C4-2B (cell line): ENCODE measurements around the gene POLN.

Source experiments
- H3K27ac ChIP-seq: fragments of 450-650 bp; 2 replicates; pipeline ENCODE4 v1.5.1; 2017
- ZFX ChIP-seq: fragments of 450-650 bp; IDR thresholded peaks from 2 replicates; pipeline ENCODE4 v1.6.1; 2017
- TF ChIP-seq, protein P1 (sequence below): fragments of 450-650 bp; conservative IDR thresholded peaks from 2 replicates; pipeline ENCODE4 v1.5.1; 2017; ENCODE audit warnings: mild to moderate bottlenecking

The POLN gene

DNA sequence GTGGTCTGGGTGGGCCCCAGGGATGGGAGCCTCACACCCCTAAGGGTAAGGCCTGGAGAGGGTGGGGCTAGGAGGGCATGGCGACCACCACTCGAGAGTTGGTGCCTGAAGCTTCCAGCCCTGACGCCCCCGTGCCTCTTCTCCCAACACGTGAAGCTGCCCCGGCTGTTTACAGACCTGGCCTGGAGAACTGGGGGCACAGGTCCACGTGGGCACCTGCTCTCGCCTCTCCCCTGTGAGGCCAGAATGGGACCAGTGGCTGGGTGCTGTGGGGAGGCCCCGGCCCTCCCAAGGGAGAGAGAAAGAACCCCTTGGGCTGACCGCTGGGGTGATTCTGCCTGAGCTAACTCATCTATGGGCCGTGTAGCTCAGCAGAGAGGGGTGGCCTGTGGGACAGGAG is 167.3 kb downstream of the POLN start:
- TF ChIP-seq ZFX = no peak
- TF ChIP-seq, protein P1, sequence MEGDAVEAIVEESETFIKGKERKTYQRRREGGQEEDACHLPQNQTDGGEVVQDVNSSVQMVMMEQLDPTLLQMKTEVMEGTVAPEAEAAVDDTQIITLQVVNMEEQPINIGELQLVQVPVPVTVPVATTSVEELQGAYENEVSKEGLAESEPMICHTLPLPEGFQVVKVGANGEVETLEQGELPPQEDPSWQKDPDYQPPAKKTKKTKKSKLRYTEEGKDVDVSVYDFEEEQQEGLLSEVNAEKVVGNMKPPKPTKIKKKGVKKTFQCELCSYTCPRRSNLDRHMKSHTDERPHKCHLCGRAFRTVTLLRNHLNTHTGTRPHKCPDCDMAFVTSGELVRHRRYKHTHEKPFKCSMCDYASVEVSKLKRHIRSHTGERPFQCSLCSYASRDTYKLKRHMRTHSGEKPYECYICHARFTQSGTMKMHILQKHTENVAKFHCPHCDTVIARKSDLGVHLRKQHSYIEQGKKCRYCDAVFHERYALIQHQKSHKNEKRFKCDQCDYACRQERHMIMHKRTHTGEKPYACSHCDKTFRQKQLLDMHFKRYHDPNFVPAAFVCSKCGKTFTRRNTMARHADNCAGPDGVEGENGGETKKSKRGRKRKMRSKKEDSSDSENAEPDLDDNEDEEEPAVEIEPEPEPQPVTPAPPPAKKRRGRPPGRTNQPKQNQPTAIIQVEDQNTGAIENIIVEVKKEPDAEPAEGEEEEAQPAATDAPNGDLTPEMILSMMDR = no peak
- no peak overlapping the region for H3K27ac ChIP-seq

GRCh38 chr4:2073808-2074481 is 168.0 kb downstream of the POLN start:
- H3K27ac ChIP-seq = no peak overlapping the region
- TF ChIP-seq, protein P1 = no peak

DNA sequence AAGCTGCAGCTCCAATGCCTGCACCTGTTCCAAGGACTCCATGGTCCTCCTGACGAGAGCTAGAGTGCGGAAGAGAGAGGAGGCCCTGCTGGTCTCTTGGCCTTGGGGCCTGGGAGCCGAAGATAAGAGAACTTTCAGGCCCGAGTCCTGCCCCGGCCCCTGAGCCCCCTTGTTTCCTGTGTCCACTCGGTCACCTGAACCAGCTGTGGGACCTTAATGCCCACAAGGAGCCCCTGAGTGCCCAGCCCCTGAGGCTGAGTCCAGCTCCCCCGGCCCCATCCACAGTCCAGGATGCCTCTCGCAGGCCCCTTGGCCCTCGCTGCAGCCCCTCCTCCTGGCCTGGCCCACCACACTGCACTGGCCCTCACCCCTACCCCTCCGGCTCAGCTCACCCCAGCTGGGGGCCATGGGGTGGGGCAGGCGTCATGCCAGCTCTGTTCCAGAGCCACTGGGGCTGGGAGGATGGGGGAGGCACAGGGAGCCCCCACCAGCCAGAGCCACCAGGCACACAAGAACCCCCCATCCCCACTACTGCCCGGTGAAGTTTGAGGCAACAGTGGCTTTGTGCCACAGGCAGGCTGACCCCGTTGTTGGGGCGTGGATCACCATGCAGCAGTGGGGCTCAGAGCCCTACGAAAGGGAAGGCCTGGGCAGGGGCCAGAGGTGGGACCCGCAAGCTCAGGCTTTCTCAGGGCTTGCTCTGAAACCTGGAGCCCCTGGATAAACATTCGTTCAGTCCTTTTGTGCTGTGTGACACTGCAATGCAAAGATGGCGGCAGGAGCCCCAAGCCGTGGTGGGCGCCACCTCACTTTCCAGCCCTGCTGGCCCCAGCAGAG is 168.7 kb downstream of the POLN start:
- no peak overlapping the region for H3K27ac ChIP-seq
- TF ChIP-seq ZFX = no peak
- TF ChIP-seq, protein P1 = no peak

DNA sequence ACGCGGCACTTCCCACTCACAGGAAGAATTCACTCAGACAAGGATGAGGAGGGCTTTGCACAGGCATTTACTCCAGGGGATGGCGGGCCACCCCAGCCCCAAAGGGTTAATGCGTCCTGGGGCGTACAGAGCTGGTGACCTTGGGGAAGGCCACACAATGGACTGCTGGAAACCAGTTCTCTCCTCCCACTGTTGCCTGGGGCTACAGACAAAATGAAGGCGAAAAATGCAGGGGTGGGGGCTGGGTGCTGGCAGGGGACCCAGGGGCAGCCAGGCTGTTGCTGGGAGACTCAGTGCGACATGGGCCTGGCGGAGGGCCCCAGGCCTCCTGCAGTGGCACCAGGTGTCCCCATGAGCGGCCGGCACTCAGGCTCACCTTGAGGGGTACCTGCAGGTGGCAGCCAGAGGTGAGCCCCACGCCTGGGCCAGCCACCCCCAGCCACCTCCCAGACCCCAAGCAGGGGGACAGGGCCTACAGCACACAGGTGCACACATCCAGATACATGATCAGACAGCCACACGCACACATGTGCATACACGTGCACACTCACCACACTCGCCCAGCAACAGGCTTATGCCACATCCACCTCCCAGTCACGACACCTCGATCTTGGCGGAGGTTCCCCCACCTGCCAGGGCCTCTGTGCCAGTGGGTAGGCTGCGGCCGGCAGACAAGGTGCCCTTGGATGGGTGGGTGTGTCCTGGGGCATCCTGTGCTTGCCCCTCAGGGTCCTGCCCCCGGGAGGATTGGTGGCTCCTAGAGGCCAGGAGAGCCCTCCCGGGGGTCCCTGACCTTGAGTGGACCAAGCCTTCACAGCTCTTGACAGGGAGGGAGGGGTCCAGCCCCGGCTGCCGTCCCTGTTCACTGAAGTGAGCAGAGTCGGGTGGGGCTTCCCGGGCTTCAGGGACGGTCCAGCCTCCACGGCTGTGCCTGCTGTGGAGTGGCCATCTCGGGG is 169.7 kb downstream of the POLN start:
- TF ChIP-seq, protein P1 = no peak
- no peak overlapping the region for H3K27ac ChIP-seq

- TF ChIP-seq ZFX = no peak
- TF ChIP-seq, protein P1 = no peak
Observed at GRCh38 chr4:2071252-2071911, 170.5 kb downstream of the POLN start.

DNA sequence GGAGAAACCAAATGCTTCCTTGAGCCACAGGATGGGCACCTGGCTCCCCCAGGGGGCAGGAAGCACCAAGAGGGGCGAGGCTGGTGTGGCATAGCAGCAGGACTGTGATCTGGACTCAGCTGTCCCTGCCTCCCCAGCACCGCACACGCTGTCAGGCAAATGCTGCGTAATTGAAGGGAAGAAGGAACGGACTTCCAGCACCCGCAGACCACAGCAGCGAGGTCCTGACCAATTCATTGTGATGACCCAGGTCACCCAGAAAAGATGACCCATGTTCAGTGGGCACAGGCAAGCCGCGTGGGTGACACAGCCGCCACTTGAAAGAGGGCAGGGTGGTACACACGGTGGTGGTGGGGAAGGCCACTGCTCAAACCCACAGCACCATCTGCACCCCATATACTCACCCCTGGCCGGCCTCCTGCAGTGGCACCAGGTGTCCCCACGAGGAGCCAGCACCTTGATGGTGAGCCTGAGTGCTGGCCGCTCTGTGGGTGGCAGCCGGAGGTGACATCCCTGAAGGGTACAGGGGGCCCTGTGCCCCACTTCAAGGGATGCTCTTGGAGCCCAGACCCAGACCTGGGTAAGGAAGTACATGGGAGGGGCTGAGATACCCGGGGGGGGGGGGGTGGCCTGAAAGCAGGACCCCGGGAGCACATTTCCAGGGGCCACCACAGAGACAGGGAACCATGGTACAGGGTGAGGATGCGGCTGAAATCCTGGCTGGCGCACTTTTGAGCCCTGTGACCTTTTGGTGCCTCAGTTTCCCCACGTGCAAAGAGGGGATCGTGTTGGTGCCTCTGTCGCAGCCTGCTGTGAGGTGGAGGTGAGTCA is 171.3 kb downstream of the POLN start:
- no peak overlapping the region for H3K27ac ChIP-seq
- no peak for TF ChIP-seq ZFX
- TF ChIP-seq, protein P1 = no peak

More at GRCh38 chr4:2071252-2071911, 170.5 kb downstream of the POLN start:
- H3K27ac ChIP-seq = no peak overlapping the region
